ENCODE results near the gene ELAC1. TPM values are rescaled to one million over a fixed set of nuclear protein-coding genes. Genes with fewer than 3 reads are reported as not detected.

The ELAC1 gene
- total and polyA plus RNA-seq, 2 of the 8 experiments (the other 6 are each of a cell fraction or from before 2014, with no cell fraction given): 2.3 to 3.4 TPM

DNA sequence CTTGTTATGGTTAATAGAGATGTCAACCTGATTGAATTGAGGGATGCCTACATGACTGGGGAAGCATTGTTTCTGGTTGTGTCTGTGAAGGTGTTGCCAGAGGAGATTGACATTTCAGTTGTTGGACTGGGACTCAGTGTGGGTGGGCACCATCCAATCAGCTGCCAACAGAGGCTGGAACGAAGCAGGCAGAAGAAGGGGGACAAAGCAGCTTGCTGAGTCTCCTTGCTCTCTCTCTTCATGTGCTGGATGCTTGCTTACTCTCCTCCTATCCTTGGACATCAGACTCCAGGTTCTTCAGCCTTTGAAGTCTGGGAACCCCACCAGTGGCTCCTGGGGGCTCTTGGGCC is 39.9 kb downstream of the ELAC1 start:
- CTCF ChIA-PET (ENCODE audit: partially characterized antibody): interaction anchor here (0.9 to 1.7 kb wide), 2 partner anchors 30 to 41 kb away, joined by 4 read pairs; no protein-coding TSS in a partner anchor
- H3K36me3 ChIP-seq (ENCODE audit: control insufficient read depth in 2 of 4, insufficient read depth in 4 of 4, low read length in 3 of 4): no peaks in the 10 kb centered on the region
- H3K27me3 ChIP-seq (replicated peaks in 1 of 4; ENCODE audit: control insufficient read depth in 3 of 4, extremely low read depth in 1 of 4, insufficient read depth in 3 of 4, low read length in 3 of 4): no peaks in the 10 kb centered on the region
- POLR2A ChIA-PET (ENCODE audit: partially characterized antibody): interaction anchor here (1.0 to 1.3 kb wide), 2 partner anchors 10 to 22 kb away, joined by 3 to 4 read pairs; partner anchors contain the start of gene SMAD4
- no peak overlapping the region for H2AK5ac ChIP-seq (ENCODE audit: low read depth, low read length)
- no peak overlapping the region for H3K4me2 ChIP-seq (ENCODE audit: insufficient read depth in 1 of 2, low read depth in 2 of 2, low read length in 2 of 2)
- no peaks in the 10 kb centered on the region for H4K20me1 ChIP-seq (replicated peaks in 1 of 2; ENCODE audit: control insufficient read depth in 1 of 2, insufficient read depth in 2 of 2, low read length in 2 of 2)
- no peak for FAIRE-seq
- no peaks in the 10 kb centered on the region for H3K79me1 ChIP-seq (ENCODE audit: low read depth, low read length)
- no peak overlapping the region for H3K4me3 ChIP-seq (ENCODE audit: extremely low read depth in 1 of 4, insufficient read depth in 2 of 4, low read depth in 3 of 4, low read length in 4 of 4)
- no peak overlapping the region for H4K91ac ChIP-seq (replicated peaks; ENCODE audit: insufficient read length, low read length)
- H3K4ac ChIP-seq (replicated peaks; ENCODE audit: insufficient read length, low read depth, low read length): no peak overlapping the region
- DNase-seq (ENCODE audit: low read depth in 1 of 2, low spot score in 2 of 2): no peak
- H3K9ac ChIP-seq (replicated peaks in 1 of 4; ENCODE audit: extremely low read depth in 1 of 4, low read depth in 3 of 4, low read length in 3 of 4): no peak overlapping the region
- no peak overlapping the region for H3K56ac ChIP-seq (replicated peaks; ENCODE audit: insufficient read length, low read depth, low read length)
- H3K79me2 ChIP-seq (ENCODE audit: control insufficient read depth in 1 of 2, insufficient read depth in 2 of 2, low read length in 2 of 2): no peaks in the 10 kb centered on the region
- no peak overlapping the region for H3K27ac ChIP-seq (ENCODE audit: low read depth, low read length)
- H3K18ac ChIP-seq (ENCODE audit: extremely low read depth, low read length): no peak overlapping the region
- H2BK120ac ChIP-seq (replicated peaks; ENCODE audit: low read depth, low read length): no peak overlapping the region
- 0 out of 2 replicates have a peak overlapping the region, but pooled peaks have one; percentile 36 for H2BK15ac ChIP-seq (ENCODE audit: low read length)
- no peaks in the 10 kb centered on the region; the same call in 1 of the 2 replicates for H3K23me2 ChIP-seq (ENCODE audit: low read depth, low read length)
- H2AFZ ChIP-seq (ENCODE audit: low read length): 0 out of 2 replicates have a peak overlapping the region, but pooled peaks have one; percentile 6
- peaks cover 0 to 7% (median 0%) of the 10 kb centered on the region in 4 experiments; a peak in 1 of 7 replicates for H3K4me1 ChIP-seq (replicated peaks in 1 of 4; ENCODE audit: control insufficient read depth in 3 of 4, insufficient read depth in 4 of 4, low read length in 3 of 4)
- H3K9me3 ChIP-seq (ENCODE audit: insufficient read depth in 2 of 2, low read depth in 1 of 2, low read length in 1 of 2): no peaks in the 10 kb centered on the region
- no peak overlapping the region for H3K23ac ChIP-seq (ENCODE audit: insufficient read length)
- no peak overlapping the region for H2BK20ac ChIP-seq (ENCODE audit: low read length)
- H3K14ac ChIP-seq (ENCODE audit: insufficient read length): no peak overlapping the region
- TF ChIP-seq, protein P1, sequence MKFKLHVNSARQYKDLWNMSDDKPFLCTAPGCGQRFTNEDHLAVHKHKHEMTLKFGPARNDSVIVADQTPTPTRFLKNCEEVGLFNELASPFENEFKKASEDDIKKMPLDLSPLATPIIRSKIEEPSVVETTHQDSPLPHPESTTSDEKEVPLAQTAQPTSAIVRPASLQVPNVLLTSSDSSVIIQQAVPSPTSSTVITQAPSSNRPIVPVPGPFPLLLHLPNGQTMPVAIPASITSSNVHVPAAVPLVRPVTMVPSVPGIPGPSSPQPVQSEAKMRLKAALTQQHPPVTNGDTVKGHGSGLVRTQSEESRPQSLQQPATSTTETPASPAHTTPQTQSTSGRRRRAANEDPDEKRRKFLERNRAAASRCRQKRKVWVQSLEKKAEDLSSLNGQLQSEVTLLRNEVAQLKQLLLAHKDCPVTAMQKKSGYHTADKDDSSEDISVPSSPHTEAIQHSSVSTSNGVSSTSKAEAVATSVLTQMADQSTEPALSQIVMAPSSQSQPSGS (IDR thresholded peaks at IDR 0.05; ENCODE audit: low read length): no peak
- no peak overlapping the region for H4K5ac ChIP-seq (ENCODE audit: insufficient read length, low read depth, low read length)
- 93% methylated on average over 1 of the region's 1 CpG; no CpG with 5 or more reads in 1 of the 2 experiments for WGBS, 2 experiments (ENCODE audit: extremely low coverage in 1 of 2, insufficient coverage in 1 of 2, insufficient read length in 1 of 2, insufficient replicate concordance in 2 of 2, low coverage in 1 of 2, low lambda C conversion rate in 2 of 2, missing lambda C conversion rate in 1 of 2)
- H2BK5ac ChIP-seq (ENCODE audit: low read depth, low read length): no peak overlapping the region
- no peak overlapping the region for H2BK12ac ChIP-seq (ENCODE audit: low read depth, low read length)
- H4K8ac ChIP-seq (ENCODE audit: extremely low read depth, insufficient read depth, low read length): no peak overlapping the region

Measured in H1 (cell line).